Neutrophil (primary cell): Measurements from ENCODE around the gene TRIM31.

ENCODE experiments used
- H3K27ac ChIP-seq: fragments of 200-600 bp; sonication (generic); 2 replicates; pipeline ENCODE4 v1.5.1; 2016; ENCODE audit warnings: mild to moderate bottlenecking, moderate library complexity
- H3K27me3 ChIP-seq: fragments of 200-600 bp; sonication (generic); 2 replicates; pipeline ENCODE4 v1.6.0; 2016; ENCODE audit warnings: mild to moderate bottlenecking
- H3K36me3 ChIP-seq: fragments of 200-600 bp; sonication (generic); 2 replicates; pipeline ENCODE4 v1.5.1; 2017
- H3K4me1 ChIP-seq, 2 experiments: fragments of 200-600 bp in 1 of 2; sonication (generic) in 1 of 2; 1 replicate in 1 of 2; 2 replicates in 1 of 2; pipeline versions ENCODE4 v1.5.1 to v1.6.1; 2013 to 2016; ENCODE audit warnings: low read depth in 1 of 2, low read length in 1 of 2, mild to moderate bottlenecking in 1 of 2, moderate library complexity in 1 of 2; ENCODE audit not compliant: control insufficient read depth in 1 of 2, insufficient read depth in 1 of 2
- H3K4me3 ChIP-seq, 2 experiments: fragments of 200-600 bp in 1 of 2; sonication (generic) in 1 of 2; 1 replicate in 1 of 2; 2 replicates in 1 of 2; pipeline ENCODE4 v1.5.1; 2013 to 2016; ENCODE audit warnings: low read depth in 1 of 2, low read length in 1 of 2, mild to moderate bottlenecking in 1 of 2, moderate library complexity in 1 of 2
- H3K9me3 ChIP-seq: fragments of 200-600 bp; sonication (generic); 2 replicates; pipeline ENCODE4 v1.5.1; 2016
- TF ChIP-seq, protein P1 (sequence below): fragments of 200-600 bp; sonication (generic); IDR thresholded peaks from 2 replicates; pipeline ENCODE4 v1.5.1; 2016; ENCODE audit warnings: antibody characterized with exemption

The TRIM31 gene

DNA sequence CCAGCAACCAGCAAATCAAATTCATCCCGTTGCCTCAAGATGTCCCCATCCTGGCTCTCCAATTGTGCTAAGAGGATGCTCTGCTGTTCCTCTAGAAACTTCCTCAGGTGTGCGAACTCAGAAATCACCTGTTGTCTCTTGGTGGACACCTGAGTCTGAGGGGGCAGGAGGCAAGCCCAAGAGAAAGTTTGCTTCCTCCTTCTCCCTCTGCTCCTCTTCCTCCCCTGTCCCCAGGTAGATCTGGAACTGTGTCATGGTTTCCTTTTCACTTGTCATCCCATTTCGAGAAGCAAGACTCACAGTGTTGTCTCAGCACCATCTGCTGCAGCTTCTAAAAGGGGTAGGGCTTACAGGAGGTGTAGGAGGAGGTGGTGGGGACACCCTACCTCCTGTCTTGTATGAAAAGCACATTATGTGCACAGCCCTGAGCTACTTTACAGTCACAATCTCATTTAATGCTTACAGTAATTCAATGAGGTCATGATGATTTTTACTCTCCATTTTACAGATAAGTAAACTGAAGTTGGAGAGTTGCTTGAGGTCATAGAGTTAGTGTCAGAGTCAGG is 45.7 kb upstream of the TRIM31 start:
- TF ChIP-seq, protein P1, sequence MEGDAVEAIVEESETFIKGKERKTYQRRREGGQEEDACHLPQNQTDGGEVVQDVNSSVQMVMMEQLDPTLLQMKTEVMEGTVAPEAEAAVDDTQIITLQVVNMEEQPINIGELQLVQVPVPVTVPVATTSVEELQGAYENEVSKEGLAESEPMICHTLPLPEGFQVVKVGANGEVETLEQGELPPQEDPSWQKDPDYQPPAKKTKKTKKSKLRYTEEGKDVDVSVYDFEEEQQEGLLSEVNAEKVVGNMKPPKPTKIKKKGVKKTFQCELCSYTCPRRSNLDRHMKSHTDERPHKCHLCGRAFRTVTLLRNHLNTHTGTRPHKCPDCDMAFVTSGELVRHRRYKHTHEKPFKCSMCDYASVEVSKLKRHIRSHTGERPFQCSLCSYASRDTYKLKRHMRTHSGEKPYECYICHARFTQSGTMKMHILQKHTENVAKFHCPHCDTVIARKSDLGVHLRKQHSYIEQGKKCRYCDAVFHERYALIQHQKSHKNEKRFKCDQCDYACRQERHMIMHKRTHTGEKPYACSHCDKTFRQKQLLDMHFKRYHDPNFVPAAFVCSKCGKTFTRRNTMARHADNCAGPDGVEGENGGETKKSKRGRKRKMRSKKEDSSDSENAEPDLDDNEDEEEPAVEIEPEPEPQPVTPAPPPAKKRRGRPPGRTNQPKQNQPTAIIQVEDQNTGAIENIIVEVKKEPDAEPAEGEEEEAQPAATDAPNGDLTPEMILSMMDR = no peak
- no peaks in the 10 kb centered on the region for H3K36me3 ChIP-seq
- H3K9me3 ChIP-seq = no peaks in the 10 kb centered on the region
- H3K27me3 ChIP-seq = peaks cover 13% of the 10 kb centered on the region
- H3K27ac ChIP-seq = no peak overlapping the region
- peaks cover 3 to 9% of the 10 kb centered on the region in 2 experiments for H3K4me1 ChIP-seq
- no peak overlapping the region for H3K4me3 ChIP-seq

DNA sequence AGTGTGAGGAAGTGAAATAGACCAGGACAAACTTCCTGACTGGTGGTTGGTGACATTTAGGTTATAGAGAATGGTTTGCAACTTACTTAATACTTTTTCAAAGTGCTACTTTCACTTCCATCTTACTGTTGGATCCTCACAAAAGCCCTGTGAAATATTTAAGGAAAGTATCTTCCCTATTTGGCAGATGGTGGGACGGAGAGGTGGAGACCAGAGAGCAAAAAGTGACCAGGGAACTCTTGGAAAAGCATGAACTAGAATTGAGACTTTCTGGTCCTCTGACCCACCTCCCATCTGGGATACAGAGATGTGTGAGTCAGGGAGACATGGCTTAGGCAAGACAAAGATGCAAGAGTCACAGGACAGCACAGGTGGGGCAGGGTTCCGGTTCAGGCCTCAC is 45.1 kb upstream of the TRIM31 start:
- Histone ChIP-seq H3K27ac (no peak overlapping the region), H3K4me3 (no peak overlapping the region), H3K9me3 (no peaks in the 10 kb centered on the region), H3K36me3 (no peaks in the 10 kb centered on the region), H3K27me3 (peaks cover 13% of the 10 kb centered on the region), H3K4me1 (peaks cover 8 to 14% of the 10 kb centered on the region in 2 experiments)
- TF ChIP-seq, protein P1 = no peak

DNA sequence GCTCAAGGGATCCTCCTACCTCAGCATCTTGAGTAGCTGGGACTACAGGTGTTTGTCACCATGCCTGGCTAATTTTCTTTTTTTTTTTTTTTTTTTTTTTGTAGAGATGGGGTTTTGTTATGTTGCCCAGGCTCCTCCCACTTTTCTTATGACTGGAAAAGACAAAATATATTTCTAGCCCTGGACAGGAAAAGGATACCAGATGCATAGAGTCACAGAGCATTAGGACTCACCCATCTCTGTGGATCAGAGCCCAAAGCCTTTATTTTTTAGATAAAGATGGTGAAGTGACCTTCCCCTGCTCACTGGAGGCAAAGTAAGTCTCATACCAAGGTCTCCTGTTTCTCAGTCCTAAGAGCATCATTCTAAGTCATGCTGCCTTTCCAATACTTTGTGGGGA is 44.7 kb upstream of the TRIM31 start:
- Histone ChIP-seq H3K4me1 (peaks cover 11 to 18% of the 10 kb centered on the region in 2 experiments), H3K27ac (no peak overlapping the region), H3K9me3 (no peaks in the 10 kb centered on the region), H3K4me3 (no peak overlapping the region), H3K36me3 (no peaks in the 10 kb centered on the region), H3K27me3 (peaks cover 13% of the 10 kb centered on the region)
- TF ChIP-seq, protein P1 = no peak

DNA sequence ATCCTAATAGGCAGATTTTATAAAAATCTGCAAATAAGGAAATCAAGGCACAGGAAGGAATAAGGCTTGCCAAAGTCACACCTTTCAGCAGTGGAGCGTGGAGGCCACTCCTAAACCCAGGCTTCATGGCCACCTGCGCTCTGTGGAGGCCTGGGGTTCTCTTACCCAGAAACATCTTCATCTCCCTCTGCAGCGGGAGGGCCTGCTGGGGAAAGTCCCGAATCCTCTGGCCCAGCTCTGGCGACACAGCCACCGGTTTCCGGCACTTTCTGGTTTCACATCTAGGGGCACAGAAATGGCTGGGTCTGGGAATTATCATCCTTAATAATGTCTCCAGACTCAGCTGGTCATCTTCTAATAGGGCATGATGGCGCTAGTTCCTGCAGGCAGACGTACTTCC is 43.9 kb upstream of the TRIM31 start:
- no peak overlapping the region for H3K27ac ChIP-seq
- peaks cover 14 to 26% of the 10 kb centered on the region in 2 experiments for H3K4me1 ChIP-seq
- peaks cover 13% of the 10 kb centered on the region for H3K27me3 ChIP-seq
- H3K9me3 ChIP-seq = no peaks in the 10 kb centered on the region
- H3K36me3 ChIP-seq = no peaks in the 10 kb centered on the region
- H3K4me3 ChIP-seq = no peak overlapping the region
- TF ChIP-seq, protein P1 = no peak

DNA sequence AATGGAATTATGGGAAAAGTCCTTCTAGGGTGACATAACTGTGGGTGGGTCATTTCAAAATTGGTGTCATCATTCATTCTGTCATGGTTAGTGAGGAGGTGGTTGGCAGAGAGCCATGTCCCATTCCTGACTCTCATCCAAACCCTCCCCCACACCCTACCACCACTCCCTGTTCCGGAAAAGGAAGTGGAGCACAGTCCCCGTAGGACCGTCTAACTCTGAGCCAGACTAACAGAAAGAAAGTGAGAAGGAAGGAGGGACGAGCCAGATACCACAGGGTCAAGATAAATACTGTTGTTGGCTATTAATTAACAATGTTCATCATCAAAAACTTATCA is 43.3 kb upstream of the TRIM31 start:
- peaks cover 13% of the 10 kb centered on the region for H3K27me3 ChIP-seq
- H3K4me3 ChIP-seq = no peak overlapping the region
- H3K4me1 ChIP-seq = peaks cover 19 to 32% of the 10 kb centered on the region in 2 experiments
- H3K27ac ChIP-seq = no peak overlapping the region
- TF ChIP-seq, protein P1 = no peak
- no peaks in the 10 kb centered on the region for H3K9me3 ChIP-seq
- no peaks in the 10 kb centered on the region for H3K36me3 ChIP-seq
